ENCODE measurements around the gene ABCA1.

Gene ABCA1

GRCh38 chr9:104833696-104834095 is 94.3 kb downstream of the ABCA1 start:
- no peak for DNase-seq

GRCh38 chr9:104831681-104832080 is 96.3 kb downstream of the ABCA1 start:
- no peak for DNase-seq

- DNase-seq, result no peak
Measured at GRCh38 chr9:104826911-104827310, 101.0 kb downstream of the ABCA1 start.

- DNase-seq, result no peak
Measured at GRCh38 chr9:104826079-104826775, 101.7 kb downstream of the ABCA1 start.

- no peak for DNase-seq
Measured at GRCh38 chr9:104820336-104820735, 107.6 kb downstream of the ABCA1 start.

GRCh38 chr9:104819033-104819432 is 108.9 kb downstream of the ABCA1 start:
- DNase-seq, result no peak

- DNase-seq, result no peak
Measured at GRCh38 chr9:104817437-104817836, 110.5 kb downstream of the ABCA1 start.

GRCh38 chr9:104815851-104816565 is 111.9 kb downstream of the ABCA1 start:
- no peak for DNase-seq

- DNase-seq, result peak; percentile 42
Measured at GRCh38 chr9:104810421-104811339, 117.3 kb downstream of the ABCA1 start.

- no peak for DNase-seq
Measured at GRCh38 chr9:104808035-104808614, 119.8 kb downstream of the ABCA1 start.

- DNase-seq, result no peak
Measured at GRCh38 chr9:104805441-104805840, 122.5 kb downstream of the ABCA1 start.

- DNase-seq, result no peak
Measured at GRCh38 chr9:104802906-104803305, 125.0 kb downstream of the ABCA1 start.

- no peak for DNase-seq
Measured at GRCh38 chr9:104802110-104802509, 125.8 kb downstream of the ABCA1 start.

- no peak for DNase-seq
Measured at GRCh38 chr9:104800068-104800785, 127.7 kb downstream of the ABCA1 start.

- no peak for DNase-seq
Measured at GRCh38 chr9:104798209-104798995, 129.6 kb downstream of the ABCA1 start.

- DNase-seq, result no peak
Measured at GRCh38 chr9:104795857-104796256, 132.1 kb downstream of the ABCA1 start.

GRCh38 chr9:104795082-104795481 is 132.9 kb downstream of the ABCA1 start:
- DNase-seq, result no peak

- no peak for DNase-seq
Measured at GRCh38 chr9:104794070-104794469, 133.9 kb downstream of the ABCA1 start.

- no peak for DNase-seq
Measured at GRCh38 chr9:104788251-104788650, 139.7 kb downstream of the ABCA1 start.

- DNase-seq, result no peak
Measured at GRCh38 chr9:104787306-104788015, 140.5 kb downstream of the ABCA1 start.

- no peak for DNase-seq
Measured at GRCh38 chr9:104786293-104786692, 141.7 kb downstream of the ABCA1 start.

Data from NCI-H446 treated with DMSO at 0.1 percent for 48 hours (cell line).